Neural cell (in vitro differentiated cells): Measurements from ENCODE around the gene OR2L8. TPM values are rescaled to one million over a fixed set of nuclear protein-coding genes. Genes with fewer than 3 reads are reported as not detected.

Experiments
- H2AFZ ChIP-seq: fragments of 200-600, 300-800 bp; sonication (generic), shearing (Covaris generic); 2 replicates; pipeline ENCODE4 v1.6.0; 2014; ENCODE audit warnings: low read depth, mild to moderate bottlenecking, antibody characterized with exemption, low read length, moderate library complexity
- H3F3A ChIP-seq: fragments of 200-600 bp; shearing (Covaris generic); 2 replicates; pipeline ENCODE4 v1.6.1; 2016; ENCODE audit warnings: mild to moderate bottlenecking, moderate library complexity, mixed read lengths, antibody characterized with exemption, low read length; ENCODE audit not compliant: insufficient read depth, poor library complexity, severe bottlenecking
- H3K27ac ChIP-seq: fragments of 200-600, 300-800 bp; sonication (generic), shearing (Covaris generic); 2 replicates; pipeline ENCODE4 v1.5.1; 2014; ENCODE audit warnings: mild to moderate bottlenecking, low read length, moderate library complexity
- H3K27me3 ChIP-seq: fragments of 300-800, 200-600 bp; sonication (generic), shearing (Covaris generic); 2 replicates; pipeline ENCODE4 v1.6.0; 2014; ENCODE audit warnings: mild to moderate bottlenecking, low read depth, low read length, moderate library complexity; ENCODE audit not compliant: insufficient read depth
- H3K36me3 ChIP-seq: fragments of 300-800, 200-600 bp; sonication (generic), shearing (Covaris generic); 2 replicates; pipeline ENCODE4 v1.5.1; 2014; ENCODE audit warnings: mild to moderate bottlenecking, antibody characterized with exemption, low read length, moderate library complexity; ENCODE audit not compliant: insufficient read depth
- H3K4me2 ChIP-seq: fragments of 300-800, 200-600 bp; sonication (generic), shearing (Covaris generic); 2 replicates; pipeline ENCODE4 v1.6.0; 2014; ENCODE audit warnings: mild to moderate bottlenecking, low read length
- H3K4me3 ChIP-seq: fragments of 300-800, 200-600 bp; sonication (generic), shearing (Covaris generic); 2 replicates; pipeline ENCODE4 v1.5.1; 2014; ENCODE audit warnings: mild to moderate bottlenecking, low read length, moderate library complexity
- H3K79me2 ChIP-seq: fragments of 200-600 bp; shearing (Covaris generic); replicated peaks from 2 replicates; pipeline ENCODE4 v1.6.0; 2014; ENCODE audit warnings: mild to moderate bottlenecking, low read length, moderate library complexity; ENCODE audit not compliant: insufficient read depth
- H3K9ac ChIP-seq: fragments of 300-800, 200-600 bp; sonication (generic), shearing (Covaris generic); 2 replicates; pipeline ENCODE4 v1.6.1; 2016; ENCODE audit warnings: mild to moderate bottlenecking, low read length, mixed read lengths
- H3K9me2 ChIP-seq: fragments of 200-600 bp; shearing (Covaris generic); 2 replicates; pipeline ENCODE4 v1.6.1; 2016; ENCODE audit warnings: mild to moderate bottlenecking, low read length, mixed read lengths; ENCODE audit not compliant: insufficient read depth
- H3K9me3 ChIP-seq: fragments of 200-600, 300-800 bp; sonication (generic), shearing (Covaris generic); 2 replicates; pipeline ENCODE4 v1.6.1; 2016; ENCODE audit warnings: mild to moderate bottlenecking, mixed run types, low read length, moderate library complexity, mixed read lengths
- H4K20me1 ChIP-seq: fragments of 200-600 bp; shearing (Covaris generic); 2 replicates; pipeline ENCODE4 v1.6.1; 2016; ENCODE audit warnings: mild to moderate bottlenecking, mixed run types; ENCODE audit not compliant: insufficient read depth
- EP300 ChIP-seq: fragments of 450-650 bp; conservative IDR thresholded peaks from 2 replicates; pipeline ENCODE4 v1.6.1; 2014; ENCODE audit warnings: antibody characterized with exemption, mild to moderate bottlenecking, moderate library complexity; ENCODE audit not compliant: poor library complexity, severe bottlenecking
- EZH2 ChIP-seq: fragments of 200-600, 300-800 bp; shearing (Covaris generic), sonication (generic); IDR thresholded peaks from 2 replicates; pipeline ENCODE4 v1.6.1; 2014; ENCODE audit warnings: antibody characterized with exemption, low read length, borderline replicate concordance, mild to moderate bottlenecking; ENCODE audit not compliant: insufficient read depth, poor library complexity, severe bottlenecking
- MXI1 ChIP-seq: fragments of 450-650 bp; conservative IDR thresholded peaks from 2 replicates; pipeline ENCODE4 v1.6.1; 2014; ENCODE audit warnings: antibody characterized with exemption, mild to moderate bottlenecking; ENCODE audit not compliant: poor library complexity, severe bottlenecking
- POLR2AphosphoS5 ChIP-seq: IDR thresholded peaks from 2 replicates; pipeline ENCODE4 v1.6.1; 2012
- RAD21 ChIP-seq: fragments of 450-650 bp; conservative IDR thresholded peaks from 2 replicates; pipeline ENCODE4 v1.6.1; 2014; ENCODE audit warnings: antibody characterized with exemption, mild to moderate bottlenecking, moderate library complexity
- SMC3 ChIP-seq: fragments of 450-650 bp; conservative IDR thresholded peaks from 2 replicates; pipeline ENCODE4 v1.6.1; 2014; ENCODE audit warnings: antibody characterized with exemption, mild to moderate bottlenecking, moderate library complexity; ENCODE audit not compliant: poor library complexity
- TAF1 ChIP-seq: IDR thresholded peaks from 2 replicates; pipeline ENCODE4 v1.6.1; 2012; ENCODE audit warnings: low read depth
- polyA plus RNA-seq: library from polyadenylated mRNA; depleted of rRNA; stranded (reverse); fragments of >200 nt; gene quantifications from 2 replicates; pipeline ENCODE4 v1.2.3, GENCODE V29; 2014
- TF ChIP-seq, protein P1 (sequence below): IDR thresholded peaks from 2 replicates; pipeline ENCODE4 v1.6.1; 2012; ENCODE audit warnings: borderline replicate concordance
- TF ChIP-seq, protein P2 (sequence below): fragments of 450-650 bp; IDR thresholded peaks from 2 replicates; pipeline ENCODE4 v1.5.1; 2014; ENCODE audit warnings: antibody characterized with exemption, mild to moderate bottlenecking, moderate library complexity; ENCODE audit not compliant: poor library complexity, severe bottlenecking

Gene OR2L8
- polyA plus RNA-seq, 1 donor from 2014 or later, result not detected

DNA sequence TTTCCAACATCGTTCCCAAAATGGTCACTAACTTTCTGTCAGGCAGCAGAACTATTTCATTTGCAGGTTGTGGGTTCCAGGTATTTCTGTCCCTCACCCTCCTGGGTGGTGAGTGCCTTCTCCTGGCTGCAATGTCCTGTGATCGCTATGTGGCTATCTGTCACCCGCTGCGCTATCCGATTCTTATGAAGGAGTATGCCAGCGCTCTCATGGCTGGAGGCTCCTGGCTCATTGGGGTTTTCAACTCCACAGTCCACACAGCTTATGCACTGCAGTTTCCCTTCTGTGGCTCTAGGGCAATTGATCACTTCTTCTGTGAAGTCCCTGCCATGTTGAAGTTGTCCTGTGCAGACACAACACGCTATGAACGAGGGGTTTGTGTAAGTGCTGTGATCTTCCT is 14.7 kb upstream of the OR2L8 start:
- no peaks in the 10 kb centered on the region for H3K36me3 ChIP-seq
- H3K4me3 ChIP-seq, result no peak overlapping the region
- no peak overlapping the region for H3K9ac ChIP-seq
- H3F3A ChIP-seq, result no peaks in the 10 kb centered on the region
- H3K27me3 ChIP-seq, result no peaks in the 10 kb centered on the region
- no peak overlapping the region for H3K4me2 ChIP-seq
- no peak overlapping the region for H3K27ac ChIP-seq
- H2AFZ ChIP-seq, result no peak overlapping the region
- H3K79me2 ChIP-seq, result no peaks in the 10 kb centered on the region
- H3K9me3 ChIP-seq, result no peaks in the 10 kb centered on the region
- no peaks in the 10 kb centered on the region for H4K20me1 ChIP-seq
- no peaks in the 10 kb centered on the region for H3K9me2 ChIP-seq
- TF ChIP-seq, protein P1, sequence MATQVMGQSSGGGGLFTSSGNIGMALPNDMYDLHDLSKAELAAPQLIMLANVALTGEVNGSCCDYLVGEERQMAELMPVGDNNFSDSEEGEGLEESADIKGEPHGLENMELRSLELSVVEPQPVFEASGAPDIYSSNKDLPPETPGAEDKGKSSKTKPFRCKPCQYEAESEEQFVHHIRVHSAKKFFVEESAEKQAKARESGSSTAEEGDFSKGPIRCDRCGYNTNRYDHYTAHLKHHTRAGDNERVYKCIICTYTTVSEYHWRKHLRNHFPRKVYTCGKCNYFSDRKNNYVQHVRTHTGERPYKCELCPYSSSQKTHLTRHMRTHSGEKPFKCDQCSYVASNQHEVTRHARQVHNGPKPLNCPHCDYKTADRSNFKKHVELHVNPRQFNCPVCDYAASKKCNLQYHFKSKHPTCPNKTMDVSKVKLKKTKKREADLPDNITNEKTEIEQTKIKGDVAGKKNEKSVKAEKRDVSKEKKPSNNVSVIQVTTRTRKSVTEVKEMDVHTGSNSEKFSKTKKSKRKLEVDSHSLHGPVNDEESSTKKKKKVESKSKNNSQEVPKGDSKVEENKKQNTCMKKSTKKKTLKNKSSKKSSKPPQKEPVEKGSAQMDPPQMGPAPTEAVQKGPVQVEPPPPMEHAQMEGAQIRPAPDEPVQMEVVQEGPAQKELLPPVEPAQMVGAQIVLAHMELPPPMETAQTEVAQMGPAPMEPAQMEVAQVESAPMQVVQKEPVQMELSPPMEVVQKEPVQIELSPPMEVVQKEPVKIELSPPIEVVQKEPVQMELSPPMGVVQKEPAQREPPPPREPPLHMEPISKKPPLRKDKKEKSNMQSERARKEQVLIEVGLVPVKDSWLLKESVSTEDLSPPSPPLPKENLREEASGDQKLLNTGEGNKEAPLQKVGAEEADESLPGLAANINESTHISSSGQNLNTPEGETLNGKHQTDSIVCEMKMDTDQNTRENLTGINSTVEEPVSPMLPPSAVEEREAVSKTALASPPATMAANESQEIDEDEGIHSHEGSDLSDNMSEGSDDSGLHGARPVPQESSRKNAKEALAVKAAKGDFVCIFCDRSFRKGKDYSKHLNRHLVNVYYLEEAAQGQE, result no peak
- TF ChIP-seq POLR2AphosphoS5, result no peak
- no peak for TF ChIP-seq SMC3
- no peak for TF ChIP-seq EZH2
- TF ChIP-seq, protein P2, sequence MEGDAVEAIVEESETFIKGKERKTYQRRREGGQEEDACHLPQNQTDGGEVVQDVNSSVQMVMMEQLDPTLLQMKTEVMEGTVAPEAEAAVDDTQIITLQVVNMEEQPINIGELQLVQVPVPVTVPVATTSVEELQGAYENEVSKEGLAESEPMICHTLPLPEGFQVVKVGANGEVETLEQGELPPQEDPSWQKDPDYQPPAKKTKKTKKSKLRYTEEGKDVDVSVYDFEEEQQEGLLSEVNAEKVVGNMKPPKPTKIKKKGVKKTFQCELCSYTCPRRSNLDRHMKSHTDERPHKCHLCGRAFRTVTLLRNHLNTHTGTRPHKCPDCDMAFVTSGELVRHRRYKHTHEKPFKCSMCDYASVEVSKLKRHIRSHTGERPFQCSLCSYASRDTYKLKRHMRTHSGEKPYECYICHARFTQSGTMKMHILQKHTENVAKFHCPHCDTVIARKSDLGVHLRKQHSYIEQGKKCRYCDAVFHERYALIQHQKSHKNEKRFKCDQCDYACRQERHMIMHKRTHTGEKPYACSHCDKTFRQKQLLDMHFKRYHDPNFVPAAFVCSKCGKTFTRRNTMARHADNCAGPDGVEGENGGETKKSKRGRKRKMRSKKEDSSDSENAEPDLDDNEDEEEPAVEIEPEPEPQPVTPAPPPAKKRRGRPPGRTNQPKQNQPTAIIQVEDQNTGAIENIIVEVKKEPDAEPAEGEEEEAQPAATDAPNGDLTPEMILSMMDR, result no peak
- no peak for TF ChIP-seq RAD21
- TF ChIP-seq MXI1, result no peak
- TF ChIP-seq TAF1, result no peak
- TF ChIP-seq EP300, result no peak

DNA sequence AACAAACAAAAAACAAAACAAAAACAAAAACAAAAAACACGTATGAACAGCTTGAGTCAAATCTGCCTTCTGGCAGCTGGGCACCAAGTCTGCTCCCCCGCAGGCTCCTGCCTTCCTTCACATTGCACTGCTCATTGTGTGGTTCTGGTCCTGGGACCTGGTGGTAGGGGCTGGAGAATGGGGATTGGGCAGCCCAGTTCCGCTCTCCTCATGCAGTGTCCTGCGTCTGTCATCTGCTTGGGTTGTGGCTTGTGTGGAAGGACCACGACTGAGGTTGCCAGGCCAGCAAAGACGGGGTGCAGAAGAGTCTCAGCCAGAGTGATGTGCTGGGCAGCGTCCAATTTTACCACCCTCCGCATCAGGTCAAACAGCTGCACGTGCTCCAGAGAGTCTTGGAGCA is 12.9 kb upstream of the OR2L8 start:
- no peaks in the 10 kb centered on the region for H3K9me2 ChIP-seq
- H3F3A ChIP-seq, result no peaks in the 10 kb centered on the region
- no peak overlapping the region for H3K9ac ChIP-seq
- H3K9me3 ChIP-seq, result no peaks in the 10 kb centered on the region
- no peaks in the 10 kb centered on the region for H3K36me3 ChIP-seq
- H3K27ac ChIP-seq, result no peak overlapping the region
- no peak overlapping the region for H3K4me3 ChIP-seq
- no peak overlapping the region for H2AFZ ChIP-seq
- H4K20me1 ChIP-seq, result no peaks in the 10 kb centered on the region
- no peak for TF ChIP-seq MXI1
- no peak for TF ChIP-seq EZH2
- TF ChIP-seq SMC3, result no peak
- no peak for TF ChIP-seq TAF1
- TF ChIP-seq POLR2AphosphoS5, result no peak
- TF ChIP-seq EP300, result no peak
- TF ChIP-seq, protein P2, result no peak
- TF ChIP-seq RAD21, result no peak
- TF ChIP-seq, protein P1, result no peak
- H3K4me2 ChIP-seq, result no peak overlapping the region
- no peaks in the 10 kb centered on the region for H3K27me3 ChIP-seq
- H3K79me2 ChIP-seq, result no peaks in the 10 kb centered on the region
